ENCODE data around the gene LMTK3. TPM values are rescaled to one million over a fixed set of nuclear protein-coding genes. Genes with fewer than 3 reads are reported as not detected.

LMTK3 gene
- total and polyA plus RNA-seq, 9 of the 15 experiments (the other 6 are each of a cell fraction or from before 2014, with no cell fraction given): 0.35 to 12.3 (median 2.0) TPM; not detected in 2

DNA sequence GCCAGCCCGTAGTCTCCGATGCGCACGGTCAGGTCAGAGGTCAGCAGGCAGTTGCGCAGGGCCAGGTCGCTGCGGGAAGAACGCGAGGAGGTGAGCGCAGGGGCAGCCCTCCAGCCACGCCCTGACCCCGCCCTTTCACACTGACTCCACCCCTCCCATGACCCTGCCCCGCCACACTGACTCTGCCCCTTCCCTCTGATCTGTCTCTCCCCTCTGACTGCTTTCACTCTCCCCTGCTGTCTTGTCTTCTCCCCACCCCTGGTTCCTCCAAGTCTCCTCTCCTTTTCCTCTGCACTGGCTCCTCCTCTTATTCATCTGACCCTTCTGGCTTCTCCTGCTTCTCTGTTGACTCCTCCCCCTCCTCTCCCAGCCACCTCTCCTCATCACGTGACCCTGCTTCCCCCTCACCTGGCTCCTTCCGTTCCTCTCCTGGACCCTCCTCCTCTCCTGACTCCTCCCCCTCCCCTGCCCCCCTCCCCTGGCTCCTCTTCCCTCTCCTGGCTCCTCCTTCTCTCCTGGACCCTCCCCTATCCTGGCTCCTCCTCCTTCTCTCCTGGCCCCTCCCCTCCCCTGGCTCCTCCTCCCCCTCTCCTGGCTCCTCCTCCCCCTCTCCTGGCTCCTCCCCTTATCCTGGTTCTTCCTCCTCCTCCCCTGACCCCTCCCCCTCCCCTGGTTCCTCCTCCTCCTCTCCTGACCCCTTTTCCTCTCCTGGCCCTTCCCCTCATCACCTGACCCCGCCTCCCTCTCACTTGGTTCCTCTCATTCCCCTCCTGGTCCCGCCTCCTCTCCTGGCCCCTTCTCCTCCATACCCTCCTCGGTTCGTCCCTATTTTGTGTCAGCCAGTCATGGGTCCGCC lies 9.9 kb downstream of the LMTK3 start (continued):
- TF ChIP-seq, protein P1, sequence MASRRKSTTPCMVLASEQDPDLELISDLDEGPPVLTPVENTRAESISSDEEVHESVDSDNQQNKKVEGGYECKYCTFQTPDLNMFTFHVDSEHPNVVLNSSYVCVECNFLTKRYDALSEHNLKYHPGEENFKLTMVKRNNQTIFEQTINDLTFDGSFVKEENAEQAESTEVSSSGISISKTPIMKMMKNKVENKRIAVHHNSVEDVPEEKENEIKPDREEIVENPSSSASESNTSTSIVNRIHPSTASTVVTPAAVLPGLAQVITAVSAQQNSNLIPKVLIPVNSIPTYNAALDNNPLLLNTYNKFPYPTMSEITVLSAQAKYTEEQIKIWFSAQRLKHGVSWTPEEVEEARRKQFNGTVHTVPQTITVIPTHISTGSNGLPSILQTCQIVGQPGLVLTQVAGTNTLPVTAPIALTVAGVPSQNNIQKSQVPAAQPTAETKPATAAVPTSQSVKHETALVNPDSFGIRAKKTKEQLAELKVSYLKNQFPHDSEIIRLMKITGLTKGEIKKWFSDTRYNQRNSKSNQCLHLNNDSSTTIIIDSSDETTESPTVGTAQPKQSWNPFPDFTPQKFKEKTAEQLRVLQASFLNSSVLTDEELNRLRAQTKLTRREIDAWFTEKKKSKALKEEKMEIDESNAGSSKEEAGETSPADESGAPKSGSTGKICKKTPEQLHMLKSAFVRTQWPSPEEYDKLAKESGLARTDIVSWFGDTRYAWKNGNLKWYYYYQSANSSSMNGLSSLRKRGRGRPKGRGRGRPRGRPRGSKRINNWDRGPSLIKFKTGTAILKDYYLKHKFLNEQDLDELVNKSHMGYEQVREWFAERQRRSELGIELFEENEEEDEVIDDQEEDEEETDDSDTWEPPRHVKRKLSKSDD (conservative IDR thresholded peaks at IDR 0.05; ENCODE audit: low read length): no peak
- no peak for TF ChIP-seq NONO (IDR thresholded peaks at IDR 0.05; ENCODE audit: low read depth in 2 of 2, low read length in 1 of 2)
- no peak for TF ChIP-seq TAF7 (tag; IDR thresholded peaks at IDR 0.05)
- TF ChIP-seq PREB (CRISPR knock-in tag; IDR thresholded peaks at IDR 0.05): no peak
- no peak for TF ChIP-seq JUNB (CRISPR knock-in tag; conservative IDR thresholded peaks at IDR 0.05)
- no peak for TF ChIP-seq TCF15 (CRISPR knock-in tag; IDR thresholded peaks at IDR 0.05)
- TF ChIP-seq STAT6 (CRISPR knock-in tag; IDR thresholded peaks at IDR 0.05): no peak
- TF ChIP-seq ZNF253 (CRISPR knock-in tag; conservative IDR thresholded peaks at IDR 0.05): no peak
- no peak for TF ChIP-seq ZNF76 (CRISPR knock-in tag; IDR thresholded peaks at IDR 0.05; ENCODE audit: borderline replicate concordance)
- TF ChIP-seq POU5F1 (IDR thresholded peaks at IDR 0.05; ENCODE audit: borderline replicate concordance, low read depth, low read length, partially characterized antibody): no peak
- no peak for TF ChIP-seq ZNF518B (CRISPR knock-in tag; IDR thresholded peaks at IDR 0.05)
- no peak for TF ChIP-seq HEY1 (CRISPR knock-in tag; IDR thresholded peaks at IDR 0.05; ENCODE audit: borderline replicate concordance)
